ENCODE results near the gene GPC5. TPM values are rescaled to one million over a fixed set of nuclear protein-coding genes. Genes with fewer than 3 reads are reported as not detected.

GPC5 gene
- total RNA-seq, 2 donors from 2014 or later: not detected

GRCh38 chr13:91643394-91643793 lies 245.0 kb downstream of the GPC5 start:
- DNase-seq (no peak), ATAC-seq (no peak)
- Histone ChIP-seq H3K4me1 (no peaks in the 10 kb centered on the region), H3K27me3 (no peaks in the 10 kb centered on the region), H3K9me3 (no peaks in the 10 kb centered on the region), H3K27ac (no peak overlapping the region), H3K36me3 (replicated peaks in 1 of 2; ENCODE audit: insufficient read depth in 1 of 2, low read depth in 2 of 2) (no peaks in the 10 kb centered on the region), H3K4me3 (no peak overlapping the region)
- WGBS, 2 donors: 47 to 74% methylated on average over 2 of the region's 2 CpGs
- TF ChIP-seq CTCF (IDR thresholded peaks at IDR 0.05) (no peak), POLR2A (IDR thresholded peaks at IDR 0.05) (no peak)
- intact Hi-C loops (cut with DNase I): no loop called here

- Histone ChIP-seq H3K27ac (no peak overlapping the region), H3K9me3 (no peaks in the 10 kb centered on the region), H3K36me3 (replicated peaks in 1 of 2; ENCODE audit: insufficient read depth in 1 of 2, low read depth in 2 of 2) (no peaks in the 10 kb centered on the region), H3K4me1 (no peaks in the 10 kb centered on the region), H3K4me3 (no peak overlapping the region), H3K27me3 (no peaks in the 10 kb centered on the region)
- ATAC-seq: no peak
- intact Hi-C loops (cut with DNase I): no loop called here
- no peak for DNase-seq
- no peak for TF ChIP-seq CTCF (IDR thresholded peaks at IDR 0.05)
- no peak for TF ChIP-seq POLR2A (IDR thresholded peaks at IDR 0.05)
Observed at GRCh38 chr13:91644806-91645205, 246.4 kb downstream of the GPC5 start.

- ATAC-seq: no peak
- Histone ChIP-seq H3K36me3 (replicated peaks in 1 of 2; ENCODE audit: insufficient read depth in 1 of 2, low read depth in 2 of 2) (no peaks in the 10 kb centered on the region), H3K9me3 (no peaks in the 10 kb centered on the region), H3K27ac (no peak overlapping the region), H3K27me3 (no peaks in the 10 kb centered on the region), H3K4me3 (no peak overlapping the region), H3K4me1 (no peaks in the 10 kb centered on the region)
- no peak for TF ChIP-seq POLR2A (IDR thresholded peaks at IDR 0.05)
- TF ChIP-seq CTCF (IDR thresholded peaks at IDR 0.05): peak in 2 of 7 experiments; percentile 3 to 12
- intact Hi-C loops (cut with DNase I): no loop called here
- DNase-seq: peak in 2 of 4 donors; percentile 9 to 14
- 39% methylated on average over 3 of the region's 3 CpGs for WGBS, 2 donors
Observed at GRCh38 chr13:91647361-91647990, 249.1 kb downstream of the GPC5 start.

GRCh38 chr13:91648012-91648411 lies 249.6 kb downstream of the GPC5 start:
- H3K27ac ChIP-seq: no peak overlapping the region
- ATAC-seq: no peak
- no peak for DNase-seq
- no peaks in the 10 kb centered on the region for H3K9me3 ChIP-seq
- H3K4me1 ChIP-seq: no peaks in the 10 kb centered on the region
- no peak for TF ChIP-seq CTCF (IDR thresholded peaks at IDR 0.05)
- TF ChIP-seq POLR2A (IDR thresholded peaks at IDR 0.05): no peak
- H3K27me3 ChIP-seq: no peaks in the 10 kb centered on the region
- H3K4me3 ChIP-seq: no peak overlapping the region
- no peaks in the 10 kb centered on the region for H3K36me3 ChIP-seq (replicated peaks in 1 of 2; ENCODE audit: insufficient read depth in 1 of 2, low read depth in 2 of 2)
- intact Hi-C loops (cut with DNase I): no loop called here

GRCh38 chr13:91649456-91649855 lies 251.0 kb downstream of the GPC5 start:
- 73 to 90% methylated on average over 2 of the region's 2 CpGs for WGBS, 2 donors
- intact Hi-C loops (cut with DNase I): no loop called here
- no peaks in the 10 kb centered on the region for H3K36me3 ChIP-seq (replicated peaks in 1 of 2; ENCODE audit: insufficient read depth in 1 of 2, low read depth in 2 of 2)
- H3K27me3 ChIP-seq: no peaks in the 10 kb centered on the region
- H3K4me3 ChIP-seq: no peak overlapping the region
- H3K9me3 ChIP-seq: no peaks in the 10 kb centered on the region
- no peak overlapping the region for H3K27ac ChIP-seq
- ATAC-seq: no peak
- DNase-seq: no peak
- TF ChIP-seq CTCF (IDR thresholded peaks at IDR 0.05): no peak
- no peak for TF ChIP-seq POLR2A (IDR thresholded peaks at IDR 0.05)
- H3K4me1 ChIP-seq: no peaks in the 10 kb centered on the region
